Natural killer cell (primary cell): ENCODE data around the gene SLC1A7. TPM values are rescaled to one million over a fixed set of nuclear protein-coding genes. Genes with fewer than 3 reads are reported as not detected.

Source experiments
- ATAC-seq, 3 donors: fragments of 150-1000 bp in 2 of 3; fragments of 200-7000 bp in 1 of 3; cut with Tn5 transposase; 1 replicate in 1 of 3; 2 replicates in 2 of 3; pipeline ENCODE4 v1.10.0; 2021; ENCODE audit warnings: mild to moderate bottlenecking in 2 of 3, moderate library complexity in 2 of 3
- DNase-seq, 2 donors: peaks; one replicate each; pipeline versions ENCODE4 v3.0.0 to v3.0.0-alpha.2; 2013 to 2021; ENCODE audit warnings: mixed read lengths in 1 of 2
- H3K27ac ChIP-seq: one replicate; pipeline ENCODE4 v1.5.1; 2013; ENCODE audit warnings: mild to moderate bottlenecking, low read length
- H3K27me3 ChIP-seq: one replicate; pipeline ENCODE4 v1.6.1; 2013; ENCODE audit warnings: low read length; ENCODE audit not compliant: control insufficient read depth, insufficient read depth
- H3K36me3 ChIP-seq: one replicate; pipeline ENCODE4 v1.6.1; 2013; ENCODE audit warnings: low read length; ENCODE audit not compliant: control insufficient read depth, insufficient read depth
- H3K4me1 ChIP-seq: one replicate; pipeline ENCODE4 v1.6.1; 2013; ENCODE audit warnings: low read length; ENCODE audit not compliant: control insufficient read depth, insufficient read depth
- H3K4me3 ChIP-seq: one replicate; pipeline ENCODE4 v1.5.1; 2013; ENCODE audit warnings: low read length
- H3K9me3 ChIP-seq: one replicate; pipeline ENCODE4 v1.6.1; 2013; ENCODE audit warnings: low read length; ENCODE audit not compliant: control insufficient read depth, insufficient read depth
- H3K27ac Mint-ChIP-seq, 2 donors: one replicate each; pipeline ENCODE4 v1.8.0; 2022; ENCODE audit warnings: mild to moderate bottlenecking in 2 of 2, mixed read lengths in 2 of 2, moderate library complexity in 1 of 2
- H3K27me3 Mint-ChIP-seq, 2 donors: one replicate each; pipeline ENCODE4 v1.8.0; 2022; ENCODE audit warnings: low read depth in 2 of 2, mixed read lengths in 2 of 2
- H3K36me3 Mint-ChIP-seq: one replicate; pipeline ENCODE4 v1.8.0; 2022; ENCODE audit warnings: mixed read lengths
- H3K4me1 Mint-ChIP-seq, 2 donors: one replicate each; pipeline ENCODE4 v1.8.0; 2022; ENCODE audit warnings: mixed read lengths in 2 of 2
- H3K4me3 Mint-ChIP-seq: one replicate; pipeline ENCODE4 v1.8.0; 2022; ENCODE audit warnings: mild to moderate bottlenecking, moderate library complexity, mixed read lengths
- H3K9me3 Mint-ChIP-seq, 2 donors: one replicate each; pipeline ENCODE4 v1.8.0; 2022; ENCODE audit warnings: mixed read lengths in 2 of 2
- WGBS: methylation state at CpG from one replicate; pipeline ENCODE4 v1.1.7; 2013; ENCODE audit warnings: missing lambda C conversion rate; ENCODE audit not compliant: insufficient coverage; 5-methylcytosine and 5-hydroxymethylcytosine counted together
- intact Hi-C: fragments of 100-400 bp; cut with micrococcal nuclease; formaldehyde crosslinking; loops from one replicate; pipeline ENCODE4 v1.14.2; 2022
- total RNA-seq, 4 donors: library from RNA; stranded (reverse); fragments of 120-200 nt in 1 of 4; gene quantifications; one replicate each; pipeline versions ENCODE4 v1.2.3 to v1.2.4, GENCODE V29; 2013 to 2022
- TF ChIP-seq, protein P1 (sequence below): fragments of 200-600 bp; IDR thresholded peaks from one replicate; pipeline ENCODE4 v1.8.0; 2022; ENCODE audit warnings: antibody characterized with exemption

SLC1A7 gene
- total RNA-seq, 3 donors from 2014 or later (not counting 1 experiment from before 2014, with no cell fraction given): 16.0 to 23.9 (median 20.5) TPM

DNA sequence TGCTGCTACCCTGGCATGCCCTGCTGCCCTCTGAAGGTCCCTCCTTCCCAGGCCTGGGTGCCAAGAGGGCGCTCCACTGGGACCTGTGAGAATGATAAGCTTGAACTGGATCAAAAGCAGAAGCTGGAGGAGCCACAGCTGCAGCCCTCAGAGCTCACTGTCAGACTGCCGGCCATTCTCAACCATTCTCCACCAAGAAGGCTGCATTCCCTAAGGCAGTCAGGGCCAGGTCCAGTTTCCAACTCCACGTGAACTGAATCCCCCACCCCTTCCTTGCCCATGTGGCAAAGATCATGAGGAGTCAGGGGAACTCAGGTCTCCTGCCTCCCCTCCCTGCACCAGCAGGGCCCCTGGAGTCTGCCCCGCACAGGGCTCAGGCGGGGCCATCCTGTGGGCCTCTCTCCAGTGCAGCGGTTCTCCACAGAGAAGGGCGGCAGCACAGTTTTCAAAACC lies 19.5 kb downstream of the SLC1A7 start:
- Mint-ChIP-seq H3K4me1 (peaks cover 28 to 35% of the 10 kb centered on the region in 2 donors), H3K9me3 (no peaks in the 10 kb centered on the region), H3K27ac (no peak overlapping the region), H3K27me3 (no peaks in the 10 kb centered on the region), H3K4me3 (no peak overlapping the region), H3K36me3 (no peaks in the 10 kb centered on the region)
- intact Hi-C loops: no loop called here
- 91% methylated on average over 7 of the region's 7 CpGs for WGBS
- H3K4me1 ChIP-seq: peaks cover 28% of the 10 kb centered on the region
- no peaks in the 10 kb centered on the region for H3K9me3 ChIP-seq
- TF ChIP-seq, protein P1, sequence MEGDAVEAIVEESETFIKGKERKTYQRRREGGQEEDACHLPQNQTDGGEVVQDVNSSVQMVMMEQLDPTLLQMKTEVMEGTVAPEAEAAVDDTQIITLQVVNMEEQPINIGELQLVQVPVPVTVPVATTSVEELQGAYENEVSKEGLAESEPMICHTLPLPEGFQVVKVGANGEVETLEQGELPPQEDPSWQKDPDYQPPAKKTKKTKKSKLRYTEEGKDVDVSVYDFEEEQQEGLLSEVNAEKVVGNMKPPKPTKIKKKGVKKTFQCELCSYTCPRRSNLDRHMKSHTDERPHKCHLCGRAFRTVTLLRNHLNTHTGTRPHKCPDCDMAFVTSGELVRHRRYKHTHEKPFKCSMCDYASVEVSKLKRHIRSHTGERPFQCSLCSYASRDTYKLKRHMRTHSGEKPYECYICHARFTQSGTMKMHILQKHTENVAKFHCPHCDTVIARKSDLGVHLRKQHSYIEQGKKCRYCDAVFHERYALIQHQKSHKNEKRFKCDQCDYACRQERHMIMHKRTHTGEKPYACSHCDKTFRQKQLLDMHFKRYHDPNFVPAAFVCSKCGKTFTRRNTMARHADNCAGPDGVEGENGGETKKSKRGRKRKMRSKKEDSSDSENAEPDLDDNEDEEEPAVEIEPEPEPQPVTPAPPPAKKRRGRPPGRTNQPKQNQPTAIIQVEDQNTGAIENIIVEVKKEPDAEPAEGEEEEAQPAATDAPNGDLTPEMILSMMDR: no peak
- no peak overlapping the region for H3K27ac ChIP-seq
- ATAC-seq (no peak), DNase-seq (no peak)
- H3K4me3 ChIP-seq: no peak overlapping the region
- H3K27me3 ChIP-seq: no peaks in the 10 kb centered on the region
- no peaks in the 10 kb centered on the region for H3K36me3 ChIP-seq

DNA sequence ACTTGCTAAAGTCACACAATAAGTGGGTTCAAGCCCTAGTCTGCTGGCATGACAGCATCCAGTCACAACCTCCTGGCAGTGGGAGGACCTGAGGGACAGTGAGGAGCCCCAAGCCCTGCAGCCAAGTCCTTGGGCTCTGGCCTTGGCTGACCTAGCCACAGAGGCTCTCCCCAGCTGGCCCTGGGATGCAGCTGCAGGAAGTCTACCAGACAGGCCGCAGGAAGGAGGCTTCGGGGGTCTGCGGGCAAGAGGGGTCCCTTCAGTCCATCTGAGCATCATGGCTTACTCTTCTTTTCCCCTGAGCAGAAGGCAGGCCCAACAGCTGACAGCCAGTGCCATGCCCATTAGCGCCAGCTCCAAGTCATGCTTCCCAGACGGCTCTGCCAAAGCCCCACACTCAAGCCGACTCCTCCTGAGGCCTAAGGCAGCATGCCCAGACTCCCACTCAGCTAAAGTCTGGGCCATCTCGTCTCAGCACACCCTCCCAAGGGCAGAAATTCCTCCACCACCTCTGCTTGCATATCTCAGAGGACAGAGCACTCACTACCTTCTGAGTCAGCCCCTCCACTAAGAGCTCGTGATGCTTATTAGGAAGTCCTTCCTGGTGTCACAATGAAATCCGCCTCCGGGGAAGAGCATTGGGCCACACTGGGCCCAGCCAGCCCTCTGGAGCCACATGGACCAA lies 20.1 kb downstream of the SLC1A7 start:
- intact Hi-C loops: no loop called here
- TF ChIP-seq, protein P1: no peak
- Histone ChIP-seq H3K27ac (no peak overlapping the region), H3K27me3 (no peaks in the 10 kb centered on the region), H3K4me3 (no peak overlapping the region), H3K9me3 (no peaks in the 10 kb centered on the region), H3K4me1 (peaks cover 22% of the 10 kb centered on the region), H3K36me3 (no peaks in the 10 kb centered on the region)
- H3K36me3 Mint-ChIP-seq: no peaks in the 10 kb centered on the region
- H3K4me3 Mint-ChIP-seq: no peak overlapping the region
- peaks cover 21 to 28% of the 10 kb centered on the region in 2 donors for H3K4me1 Mint-ChIP-seq
- no peaks in the 10 kb centered on the region for H3K9me3 Mint-ChIP-seq
- DNase-seq (no peak), ATAC-seq (no peak)
- H3K27me3 Mint-ChIP-seq: no peaks in the 10 kb centered on the region
- H3K27ac Mint-ChIP-seq: no peak overlapping the region
- WGBS: 81% methylated on average over 10 of the region's 10 CpGs

DNA sequence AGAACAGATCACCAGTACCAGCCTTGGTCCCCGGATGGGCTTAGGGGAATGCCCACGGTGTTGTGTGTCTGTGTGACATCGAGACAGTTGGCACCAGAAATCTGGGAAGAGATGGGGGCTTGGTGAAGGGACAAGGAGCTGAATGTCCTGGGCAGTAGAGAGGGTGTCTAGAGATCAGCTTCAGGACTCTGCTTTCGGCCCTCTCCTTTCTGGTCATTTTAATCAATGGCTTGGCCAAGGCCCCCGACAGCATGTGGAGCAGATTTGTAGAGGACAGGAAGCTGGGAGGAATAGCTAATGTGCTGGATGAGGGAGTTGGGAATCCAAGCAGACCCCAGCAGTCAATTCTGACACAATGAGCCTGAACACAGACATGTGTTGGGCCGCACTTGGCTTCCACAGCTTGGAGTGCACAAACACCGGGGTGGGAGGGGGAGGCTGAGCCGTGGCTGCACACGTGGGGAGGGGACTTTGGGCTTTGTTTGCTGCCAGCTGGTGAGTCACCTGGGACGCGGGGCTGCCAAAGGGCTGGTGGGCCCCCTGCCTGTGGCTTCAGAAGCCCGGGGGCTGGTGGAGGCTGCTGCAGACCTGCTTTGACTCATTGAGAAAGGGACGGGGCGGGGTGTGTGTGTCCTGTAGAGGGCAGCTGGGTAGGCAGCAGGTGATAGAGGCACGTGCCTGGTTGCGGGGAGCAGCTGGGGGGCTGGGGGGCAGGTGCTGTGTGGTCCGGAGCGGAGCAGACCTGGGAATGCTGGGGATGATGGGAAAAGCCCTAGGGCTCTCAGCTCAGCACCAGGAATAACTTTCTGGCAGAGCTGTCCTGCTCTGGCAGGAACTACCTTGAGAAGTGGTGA lies 20.9 kb downstream of the SLC1A7 start:
- Mint-ChIP-seq H3K9me3 (no peaks in the 10 kb centered on the region), H3K27ac (no peak overlapping the region), H3K27me3 (no peaks in the 10 kb centered on the region), H3K36me3 (no peaks in the 10 kb centered on the region), H3K4me3 (no peak overlapping the region), H3K4me1 (peaks cover 15 to 23% of the 10 kb centered on the region in 2 donors)
- no peak for ATAC-seq
- DNase-seq: no peak
- TF ChIP-seq, protein P1: no peak
- Histone ChIP-seq H3K27me3 (no peaks in the 10 kb centered on the region), H3K27ac (no peak overlapping the region), H3K9me3 (no peaks in the 10 kb centered on the region), H3K4me3 (no peak overlapping the region), H3K4me1 (peaks cover 14% of the 10 kb centered on the region), H3K36me3 (no peaks in the 10 kb centered on the region)
- 65% methylated on average over 17 of the region's 18 CpGs for WGBS
- intact Hi-C loops: no loop called here
